H1 (cell line): ENCODE results near the gene VIPR1. TPM values are rescaled to one million over a fixed set of nuclear protein-coding genes. Genes with fewer than 3 reads are reported as not detected.

Experiments
- BRCA1 ChIP-seq: IDR thresholded peaks from 2 replicates; pipeline ENCODE4 v1.6.1; 2012; ENCODE audit warnings: low read depth, low read length, improper control_type of control experiment
- CBX5 ChIP-seq: fragments of 300-800, 300-1000 bp; sonication (generic); IDR thresholded peaks from 2 replicates; pipeline ENCODE4 v1.7.1; 2016; ENCODE audit warnings: antibody characterized with exemption, low read length, low read depth
- CHD2 ChIP-seq: IDR thresholded peaks from 2 replicates; pipeline ENCODE4 v1.6.1; 2012; ENCODE audit warnings: low read length, improper control_type of control experiment
- EP300 ChIP-seq, 2 experiments: IDR thresholded peaks; 1 replicate in 1 of 2; 2 replicates in 1 of 2; pipeline ENCODE4 v1.6.1; 2011 to 2012; ENCODE audit warnings: low read depth in 2 of 2, low read length in 2 of 2, mild to moderate bottlenecking in 2 of 2, borderline replicate concordance in 1 of 2, inconsistent platforms in 1 of 2, moderate library complexity in 1 of 2
- GABPA ChIP-seq: IDR thresholded peaks from 2 replicates; pipeline ENCODE4 v1.6.1; 2011; ENCODE audit warnings: mild to moderate bottlenecking, low read length, moderate library complexity, borderline replicate concordance; ENCODE audit not compliant: insufficient read depth
- NANOG ChIP-seq: IDR thresholded peaks from 2 replicates; pipeline ENCODE4 v1.6.1; 2011; ENCODE audit warnings: low read length, low read depth, mild to moderate bottlenecking, inconsistent platforms; ENCODE audit not compliant: insufficient read depth, poor library complexity, severe bottlenecking
- TEAD4 ChIP-seq: IDR thresholded peaks from 2 replicates; pipeline ENCODE4 v1.6.1; 2012; ENCODE audit warnings: low read depth, low read length, inconsistent platforms, mixed read lengths
- polyA plus RNA-seq, 7 experiments: library from polyadenylated mRNA; depleted of rRNA in 3 of 7; stranded (reverse) in 5 of 7; unstranded in 2 of 7; fragments of >200 nt in 5 of 7; fragments of 200-250 nt in 2 of 7; gene quantifications; 1 replicate in 5 of 7; 2 replicates in 1 of 7; 4 replicates in 1 of 7; pipeline versions ENCODE4 v1.2.1 to v1.2.3, GENCODE V29; 2011 to 2013; ENCODE audit warnings: missing spikeins in 2 of 7, mixed read lengths in 2 of 7
- total RNA-seq: library from RNA; stranded (reverse); fragmentation: NEBNext Ultra II Directional; extraction: Animal tissue kit (Norgen Biotek cat#: 25700); gene quantifications from 2 replicates; pipeline ENCODE4 v1.2.1, GENCODE V29; 2021

Gene VIPR1
- total and polyA plus RNA-seq, 2 of the 8 experiments (the other 6 are each of a cell fraction or from before 2014, with no cell fraction given) = 7.8 to 10.1 TPM

DNA sequence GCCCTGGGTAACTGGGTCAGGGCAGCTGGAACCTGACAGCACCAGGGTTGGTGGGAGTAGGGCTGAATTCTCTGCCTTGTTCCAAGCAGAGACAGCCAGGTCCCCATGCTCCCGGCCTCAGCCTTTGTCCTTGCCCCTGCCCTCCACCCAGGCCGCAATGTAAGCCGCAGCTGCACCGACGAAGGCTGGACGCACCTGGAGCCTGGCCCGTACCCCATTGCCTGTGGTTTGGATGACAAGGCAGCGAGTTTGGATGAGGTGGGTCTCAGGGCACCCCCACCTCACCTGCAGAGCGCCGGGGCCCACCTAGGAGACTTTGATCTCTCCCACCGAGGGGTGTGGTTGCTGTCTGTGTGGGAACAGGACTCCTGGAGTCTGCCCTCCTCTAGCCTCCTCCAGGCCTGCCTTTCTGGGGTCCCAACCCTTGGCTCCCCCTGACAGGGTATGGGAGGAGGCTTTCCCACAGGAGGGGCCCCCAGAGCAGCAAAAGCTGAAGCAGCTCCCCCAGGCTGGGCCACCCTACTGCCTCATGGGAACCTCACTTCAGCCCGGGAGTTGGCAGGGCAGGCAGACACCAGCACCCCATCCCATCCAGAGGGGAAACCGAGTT lies 23.4 kb downstream of the VIPR1 start (continued):
- no peak for TF ChIP-seq CBX5
- no peak for TF ChIP-seq BRCA1
- no peak for TF ChIP-seq GABPA
- TF ChIP-seq EP300 (IDR thresholded peaks at IDR 0.05; ENCODE audit: borderline replicate concordance in 1 of 2, low read depth in 2 of 2, low read length in 2 of 2) = no peak
- no peak for TF ChIP-seq CHD2
- no peak for TF ChIP-seq TEAD4
- no peak for TF ChIP-seq NANOG
- TF ChIP-seq, all 59 proteins: peak for 0
